ENCODE results near the gene MAP2K6.

The MAP2K6 gene

GRCh38 chr17:69495787-69496186 lies 81.3 kb downstream of the MAP2K6 start:
- no peaks in the 10 kb centered on the region for H3K4me1 ChIP-seq
- no peak for DNase-seq
- H3K27me3 ChIP-seq: no peaks in the 10 kb centered on the region
- TF ChIP-seq CTCF (IDR thresholded peaks at IDR 0.05; ENCODE audit: low read depth, low read length): no peak
- H3K4me3 ChIP-seq (ENCODE audit: low read depth, low read length): no peak overlapping the region
- H3K9me3 ChIP-seq: no peaks in the 10 kb centered on the region
- no peaks in the 10 kb centered on the region for H3K36me3 ChIP-seq

- TF ChIP-seq CTCF (IDR thresholded peaks at IDR 0.05; ENCODE audit: low read depth, low read length): no peak
- Histone ChIP-seq H3K27me3 (no peaks in the 10 kb centered on the region), H3K9me3 (no peaks in the 10 kb centered on the region), H3K4me1 (no peaks in the 10 kb centered on the region), H3K36me3 (no peaks in the 10 kb centered on the region), H3K4me3 (ENCODE audit: low read depth, low read length) (no peak overlapping the region)
- no peak for DNase-seq
These were observed 82.7 kb downstream of the MAP2K6 start for GRCh38 chr17:69497161-69497560.

- no peak for DNase-seq
- Histone ChIP-seq H3K4me3 (ENCODE audit: low read depth, low read length) (no peak overlapping the region), H3K36me3 (no peaks in the 10 kb centered on the region), H3K4me1 (no peaks in the 10 kb centered on the region), H3K27me3 (no peaks in the 10 kb centered on the region), H3K9me3 (no peaks in the 10 kb centered on the region)
- no peak for TF ChIP-seq CTCF (IDR thresholded peaks at IDR 0.05; ENCODE audit: low read depth, low read length)
These were observed 84.8 kb downstream of the MAP2K6 start for GRCh38 chr17:69499318-69499717.

- Histone ChIP-seq H3K9me3 (no peaks in the 10 kb centered on the region), H3K27me3 (no peaks in the 10 kb centered on the region), H3K4me1 (no peaks in the 10 kb centered on the region), H3K4me3 (ENCODE audit: low read depth, low read length) (no peak overlapping the region), H3K36me3 (no peaks in the 10 kb centered on the region)
- DNase-seq: no peak
- TF ChIP-seq CTCF (IDR thresholded peaks at IDR 0.05; ENCODE audit: low read depth, low read length): no peak
These were observed 86.5 kb downstream of the MAP2K6 start for GRCh38 chr17:69500911-69501429.

GRCh38 chr17:69501591-69502468 lies 87.3 kb downstream of the MAP2K6 start:
- TF ChIP-seq CTCF (IDR thresholded peaks at IDR 0.05; ENCODE audit: low read depth, low read length): no peak
- H3K9me3 ChIP-seq: no peaks in the 10 kb centered on the region
- no peaks in the 10 kb centered on the region for H3K4me1 ChIP-seq
- no peaks in the 10 kb centered on the region for H3K36me3 ChIP-seq
- no peak for DNase-seq
- H3K27me3 ChIP-seq: no peaks in the 10 kb centered on the region
- no peak overlapping the region for H3K4me3 ChIP-seq (ENCODE audit: low read depth, low read length)

GRCh38 chr17:69503711-69504110 lies 89.2 kb downstream of the MAP2K6 start:
- no peak for DNase-seq
- Histone ChIP-seq H3K4me1 (no peaks in the 10 kb centered on the region), H3K27me3 (no peaks in the 10 kb centered on the region), H3K4me3 (ENCODE audit: low read depth, low read length) (no peak overlapping the region), H3K9me3 (no peaks in the 10 kb centered on the region), H3K36me3 (no peaks in the 10 kb centered on the region)
- TF ChIP-seq CTCF (IDR thresholded peaks at IDR 0.05; ENCODE audit: low read depth, low read length): no peak
